ENCODE measurements around the gene SPIN1. TPM values are rescaled to one million over a fixed set of nuclear protein-coding genes. Genes with fewer than 3 reads are reported as not detected.

Gene SPIN1
- total RNA-seq, 1 experiment from 2014 or later: 46.2 TPM

- H3K27ac ChIP-seq (ENCODE audit: low read length): no peak overlapping the region
- no TSS peak for BruUV-seq (replicated peaks)
Measured at GRCh38 chr9:88426651-88427050, 38.4 kb downstream of the SPIN1 start.

GRCh38 chr9:88429595-88430430 is 41.6 kb downstream of the SPIN1 start:
- no peak for DNase-seq
- Histone ChIP-seq H3K79me2 (ENCODE audit: low read length) (peaks cover 65% of the 10 kb centered on the region), H3K9me2 (replicated peaks; ENCODE audit: low read length) (no peaks in the 10 kb centered on the region), H3K4me1 (ENCODE audit: insufficient read depth, low read length) (peaks cover 8% of the 10 kb centered on the region; the same call in 1 of the 2 replicates), H3K9ac (ENCODE audit: low read length) (no peak overlapping the region), H2AFZ (ENCODE audit: low read length) (no peak overlapping the region), H3K27me3 (ENCODE audit: low read length) (no peaks in the 10 kb centered on the region), H3K4me2 (ENCODE audit: low read length) (no peak overlapping the region), H3K27ac (ENCODE audit: low read length) (no peak overlapping the region), H4K20me1 (ENCODE audit: low read length) (no peaks in the 10 kb centered on the region), H3K4me3 (ENCODE audit: low read length) (no peak overlapping the region), H3K36me3 (ENCODE audit: low read depth, low read length) (peaks cover 16% of the 10 kb centered on the region), H3F3A (ENCODE audit: low read length, unreplicated experiment) (no peaks in the 10 kb centered on the region), H3K9me3 (ENCODE audit: low read length) (no peaks in the 10 kb centered on the region)
- no TSS peak for BruUV-seq (replicated peaks)
- CTCF ChIA-PET: no interaction called here
- POLR2A ChIA-PET (ENCODE audit: unreplicated experiment): no interaction called here
- TF ChIP-seq EZH2 (IDR thresholded peaks at IDR 0.05; ENCODE audit: low read length, unreplicated experiment): no peak
- TF ChIP-seq EZH2phosphoT487 (IDR thresholded peaks at IDR 0.05; ENCODE audit: borderline replicate concordance, low read length): no peak
- no peak for TF ChIP-seq CTCF (conservative IDR thresholded peaks at IDR 0.05; ENCODE audit: low read depth, low read length)
- intact Hi-C loops (cut with micrococcal nuclease): no loop called here
- no peak for ATAC-seq

More at GRCh38 chr9:88426651-88427050, 38.4 kb downstream of the SPIN1 start:
- Histone ChIP-seq H3K9ac (ENCODE audit: low read length) (no peak overlapping the region), H3K4me3 (ENCODE audit: low read length) (no peak overlapping the region), H3K9me3 (ENCODE audit: low read length) (no peaks in the 10 kb centered on the region), H3K9me2 (replicated peaks; ENCODE audit: low read length) (no peaks in the 10 kb centered on the region), H3K79me2 (ENCODE audit: low read length) (peaks cover 81% of the 10 kb centered on the region), H4K20me1 (ENCODE audit: low read length) (no peaks in the 10 kb centered on the region), H3K4me1 (ENCODE audit: insufficient read depth, low read length) (no peaks in the 10 kb centered on the region), H3K4me2 (ENCODE audit: low read length) (no peak overlapping the region), H3K27me3 (ENCODE audit: low read length) (no peaks in the 10 kb centered on the region), H3F3A (ENCODE audit: low read length, unreplicated experiment) (no peaks in the 10 kb centered on the region), H2AFZ (ENCODE audit: low read length) (no peak overlapping the region), H3K36me3 (ENCODE audit: low read depth, low read length) (peaks cover 18% of the 10 kb centered on the region)
- DNase-seq: no peak
- intact Hi-C loops (cut with micrococcal nuclease): no loop called here
- no peak for ATAC-seq
- TF ChIP-seq CTCF (conservative IDR thresholded peaks at IDR 0.05; ENCODE audit: low read depth, low read length): no peak
- no peak for TF ChIP-seq EZH2phosphoT487 (IDR thresholded peaks at IDR 0.05; ENCODE audit: borderline replicate concordance, low read length)
- no peak for TF ChIP-seq EZH2 (IDR thresholded peaks at IDR 0.05; ENCODE audit: low read length, unreplicated experiment)
- POLR2A ChIA-PET (ENCODE audit: unreplicated experiment): no interaction called here
- CTCF ChIA-PET: no interaction called here
